ENCODE results near the gene STK38L.

- TF ChIP-seq CTCF (IDR thresholded peaks at IDR 0.05; ENCODE audit: insufficient read depth, low read length), result no peak
- no peak for TF ChIP-seq POLR2AphosphoS5 (IDR thresholded peaks at IDR 0.05; ENCODE audit: low read depth)
- TF ChIP-seq, protein P1, sequence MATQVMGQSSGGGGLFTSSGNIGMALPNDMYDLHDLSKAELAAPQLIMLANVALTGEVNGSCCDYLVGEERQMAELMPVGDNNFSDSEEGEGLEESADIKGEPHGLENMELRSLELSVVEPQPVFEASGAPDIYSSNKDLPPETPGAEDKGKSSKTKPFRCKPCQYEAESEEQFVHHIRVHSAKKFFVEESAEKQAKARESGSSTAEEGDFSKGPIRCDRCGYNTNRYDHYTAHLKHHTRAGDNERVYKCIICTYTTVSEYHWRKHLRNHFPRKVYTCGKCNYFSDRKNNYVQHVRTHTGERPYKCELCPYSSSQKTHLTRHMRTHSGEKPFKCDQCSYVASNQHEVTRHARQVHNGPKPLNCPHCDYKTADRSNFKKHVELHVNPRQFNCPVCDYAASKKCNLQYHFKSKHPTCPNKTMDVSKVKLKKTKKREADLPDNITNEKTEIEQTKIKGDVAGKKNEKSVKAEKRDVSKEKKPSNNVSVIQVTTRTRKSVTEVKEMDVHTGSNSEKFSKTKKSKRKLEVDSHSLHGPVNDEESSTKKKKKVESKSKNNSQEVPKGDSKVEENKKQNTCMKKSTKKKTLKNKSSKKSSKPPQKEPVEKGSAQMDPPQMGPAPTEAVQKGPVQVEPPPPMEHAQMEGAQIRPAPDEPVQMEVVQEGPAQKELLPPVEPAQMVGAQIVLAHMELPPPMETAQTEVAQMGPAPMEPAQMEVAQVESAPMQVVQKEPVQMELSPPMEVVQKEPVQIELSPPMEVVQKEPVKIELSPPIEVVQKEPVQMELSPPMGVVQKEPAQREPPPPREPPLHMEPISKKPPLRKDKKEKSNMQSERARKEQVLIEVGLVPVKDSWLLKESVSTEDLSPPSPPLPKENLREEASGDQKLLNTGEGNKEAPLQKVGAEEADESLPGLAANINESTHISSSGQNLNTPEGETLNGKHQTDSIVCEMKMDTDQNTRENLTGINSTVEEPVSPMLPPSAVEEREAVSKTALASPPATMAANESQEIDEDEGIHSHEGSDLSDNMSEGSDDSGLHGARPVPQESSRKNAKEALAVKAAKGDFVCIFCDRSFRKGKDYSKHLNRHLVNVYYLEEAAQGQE (IDR thresholded peaks at IDR 0.05; ENCODE audit: insufficient replicate concordance, low read depth), result no peak
- no peak for TF ChIP-seq GABPA (IDR thresholded peaks at IDR 0.05; ENCODE audit: low read depth)
- no peak for TF ChIP-seq SPI1 (IDR thresholded peaks at IDR 0.05; ENCODE audit: borderline replicate concordance, low read depth)
Measured at GRCh38 chr12:27332407-27332713, 88.3 kb downstream of the STK38L start.
